Astrocyte of the hippocampus (primary cell): ENCODE results near the gene VWA5A.

ENCODE experiments used
- DNase-seq: peaks from one replicate; pipeline ENCODE4 v3.0.0; 2011; ENCODE audit warnings: low read depth, low spot score

The VWA5A gene

GRCh38 chr11:124114942-124115781, at the start of gene VWA5A:
VWA5A (plus strand) TSS chr11:124115450; CDS start chr11:124117512, 2,062 bp downstream.
- DNase-seq = peak; percentile 94

GRCh38 chr11:124068601-124069110, 46.6 kb upstream of the VWA5A start:
- DNase-seq = no peak

GRCh38 chr11:124069429-124070401, 45.5 kb upstream of the VWA5A start:
- DNase-seq = peak; percentile 79

GRCh38 chr11:124070915-124071622, 44.2 kb upstream of the VWA5A start:
- DNase-seq = peak; percentile 86

GRCh38 chr11:124071623-124071948, 43.7 kb upstream of the VWA5A start:
- no peak for DNase-seq

GRCh38 chr11:124072147-124072546, 43.1 kb upstream of the VWA5A start:
- no peak for DNase-seq

- DNase-seq = no peak
Measured at GRCh38 chr11:124074554-124074953, 40.7 kb upstream of the VWA5A start.

- DNase-seq = no peak
Measured at GRCh38 chr11:124075492-124075840, 39.8 kb upstream of the VWA5A start.

- DNase-seq = peak; percentile 51
Measured at GRCh38 chr11:124075841-124076651, 39.2 kb upstream of the VWA5A start.

- no peak for DNase-seq
Measured at GRCh38 chr11:124077266-124077665, 38.0 kb upstream of the VWA5A start.

- no peak for DNase-seq
Measured at GRCh38 chr11:124078591-124078990, 36.7 kb upstream of the VWA5A start.

GRCh38 chr11:124079631-124080326, 35.5 kb upstream of the VWA5A start:
- DNase-seq = no peak

GRCh38 chr11:124080327-124081001, 34.8 kb upstream of the VWA5A start:
- DNase-seq = no peak

GRCh38 chr11:124081483-124081882, 33.8 kb upstream of the VWA5A start:
- DNase-seq = no peak

- no peak for DNase-seq
Measured at GRCh38 chr11:124082371-124082770, 32.9 kb upstream of the VWA5A start.

GRCh38 chr11:124085583-124085982, 29.7 kb upstream of the VWA5A start:
- no peak for DNase-seq

- DNase-seq = peak; percentile 51
Measured at GRCh38 chr11:124085997-124086846, 29.0 kb upstream of the VWA5A start.

GRCh38 chr11:124090996-124091395, 24.3 kb upstream of the VWA5A start:
- DNase-seq = no peak

- DNase-seq = no peak
Measured at GRCh38 chr11:124093330-124093729, 21.9 kb upstream of the VWA5A start.
